Tongue (tissue), 3 donors: Measurements from ENCODE around the gene USP34. TPM values are rescaled to one million over a fixed set of nuclear protein-coding genes. Genes with fewer than 3 reads are reported as not detected.
"Not testable (repeated sequence)": the region's sequence is repeated elsewhere in the genome, so short reads cannot be mapped to it uniquely, and the experiment has no call there.

ENCODE experiments used
- DNase-seq: peaks from one replicate; pipeline ENCODE4 v3.0.0-alpha.2; 2015
- small RNA-seq: library from RNA; depleted of rRNA; stranded (forward); fragments of <200 nt; gene quantifications from one replicate; pipeline ENCODE3, GENCODE V24; 2014; ENCODE audit warnings: low replicate concordance
- total RNA-seq: library from RNA; depleted of rRNA; stranded (reverse); fragments of >200 nt; gene quantifications from one replicate; pipeline ENCODE4 v1.2.3, GENCODE V29; 2014

Gene USP34
- total RNA-seq, 1 donor from 2014 or later: 162 TPM

- not testable (repeated sequence) for DNase-seq
Measured at GRCh38 chr2:61148091-61148490, 322.8 kb downstream of the USP34 start.

GRCh38 chr2:61145990-61146389 is 324.9 kb downstream of the USP34 start:
- no peak for DNase-seq

GRCh38 chr2:61144697-61145268 is 326.1 kb downstream of the USP34 start:
- DNase-seq: peak; percentile 99

- DNase-seq: no peak
Measured at GRCh38 chr2:61141151-61141550, 329.7 kb downstream of the USP34 start.

- DNase-seq: no peak
Measured at GRCh38 chr2:61138859-61139258, 332.0 kb downstream of the USP34 start.

Small RNA genes lying within 50 kb of the gene (small RNA-seq; reads per million reads assigned to genes)
- not detected for gene SNORA70B

Other genes with a start within 250 kb of the USP34 start
- gene XPO1, start 67.3 kb upstream of the USP34 start, total RNA-seq: 388 TPM